ENCODE results near the gene RBPJ.

Gene RBPJ

DNA sequence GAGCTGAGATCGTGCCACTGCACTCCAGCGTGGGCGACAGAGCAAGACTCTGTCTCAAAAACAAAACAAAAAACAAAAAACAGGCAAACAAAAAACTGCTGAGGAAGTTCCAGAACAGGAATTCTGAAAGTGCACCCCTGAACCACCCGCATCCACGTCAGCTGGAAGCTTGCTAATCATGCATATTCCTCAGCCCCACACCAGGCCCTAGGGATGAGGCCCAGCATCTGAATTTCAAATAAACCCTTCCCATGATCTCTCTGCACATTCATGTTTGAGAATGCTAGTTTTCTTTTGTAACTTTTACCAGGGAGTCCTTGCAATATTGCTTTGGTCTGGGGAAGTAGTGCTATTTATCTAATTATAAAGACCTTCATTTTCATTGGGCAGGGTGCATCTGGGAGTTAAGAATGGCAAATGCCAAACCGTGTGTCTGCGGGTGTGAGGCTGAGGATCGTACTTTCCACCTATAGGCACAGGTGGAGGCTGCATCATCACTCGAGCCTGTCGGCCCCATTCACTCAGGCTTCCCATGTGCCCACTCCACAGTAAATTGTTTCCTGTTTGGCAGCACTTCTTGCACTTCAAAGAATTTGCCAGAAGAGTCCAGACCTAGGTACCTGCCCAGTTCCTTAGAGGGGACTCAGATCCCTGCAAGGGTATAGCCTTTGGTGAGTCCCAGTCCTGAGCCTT lies 145.9 kb downstream of the RBPJ start:
- TF ChIP-seq, protein P1, sequence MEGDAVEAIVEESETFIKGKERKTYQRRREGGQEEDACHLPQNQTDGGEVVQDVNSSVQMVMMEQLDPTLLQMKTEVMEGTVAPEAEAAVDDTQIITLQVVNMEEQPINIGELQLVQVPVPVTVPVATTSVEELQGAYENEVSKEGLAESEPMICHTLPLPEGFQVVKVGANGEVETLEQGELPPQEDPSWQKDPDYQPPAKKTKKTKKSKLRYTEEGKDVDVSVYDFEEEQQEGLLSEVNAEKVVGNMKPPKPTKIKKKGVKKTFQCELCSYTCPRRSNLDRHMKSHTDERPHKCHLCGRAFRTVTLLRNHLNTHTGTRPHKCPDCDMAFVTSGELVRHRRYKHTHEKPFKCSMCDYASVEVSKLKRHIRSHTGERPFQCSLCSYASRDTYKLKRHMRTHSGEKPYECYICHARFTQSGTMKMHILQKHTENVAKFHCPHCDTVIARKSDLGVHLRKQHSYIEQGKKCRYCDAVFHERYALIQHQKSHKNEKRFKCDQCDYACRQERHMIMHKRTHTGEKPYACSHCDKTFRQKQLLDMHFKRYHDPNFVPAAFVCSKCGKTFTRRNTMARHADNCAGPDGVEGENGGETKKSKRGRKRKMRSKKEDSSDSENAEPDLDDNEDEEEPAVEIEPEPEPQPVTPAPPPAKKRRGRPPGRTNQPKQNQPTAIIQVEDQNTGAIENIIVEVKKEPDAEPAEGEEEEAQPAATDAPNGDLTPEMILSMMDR (IDR thresholded peaks at IDR 0.05; ENCODE audit: insufficient read depth, low read length, poor library complexity, severe bottlenecking) = no peak
- H3K36me3 ChIP-seq (ENCODE audit: control insufficient read depth, insufficient read depth, low read length) = no peaks in the 10 kb centered on the region
- DNase-seq (ENCODE audit: extremely low read depth, insufficient read length) = no peak
- no peak overlapping the region for H3K4me3 ChIP-seq (replicated peaks; ENCODE audit: low read depth, low read length)
- H3K27me3 ChIP-seq (replicated peaks; ENCODE audit: control insufficient read depth, insufficient read depth, low read length) = no peaks in the 10 kb centered on the region; the same call in none of the 2 replicates

DNA sequence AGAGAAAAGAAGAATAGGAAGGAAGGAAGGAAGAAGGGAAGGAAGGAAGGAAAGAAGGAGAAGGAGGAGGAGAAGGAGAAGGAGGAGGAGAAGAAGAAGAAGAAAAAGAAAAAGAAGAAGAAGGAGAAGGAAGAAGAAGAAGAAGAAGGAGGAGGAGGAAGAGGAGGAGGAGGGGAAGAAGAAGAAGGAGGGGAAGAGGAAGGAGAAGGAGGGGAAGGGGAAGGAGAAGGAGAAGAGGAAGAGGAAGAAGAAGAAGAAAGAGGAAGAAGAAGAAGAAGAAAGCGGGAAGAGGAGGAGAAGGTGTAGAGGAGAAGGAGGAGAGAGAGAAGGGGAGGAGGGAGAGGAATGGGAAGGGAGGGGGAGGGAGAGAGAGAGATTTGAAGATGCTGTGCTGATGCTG lies 146.9 kb downstream of the RBPJ start:
- TF ChIP-seq, protein P1 (IDR thresholded peaks at IDR 0.05; ENCODE audit: insufficient read depth, low read length, poor library complexity, severe bottlenecking) = no peak
- no peaks in the 10 kb centered on the region for H3K36me3 ChIP-seq (ENCODE audit: control insufficient read depth, insufficient read depth, low read length)
- no peak for DNase-seq (ENCODE audit: extremely low read depth, insufficient read length)

DNA sequence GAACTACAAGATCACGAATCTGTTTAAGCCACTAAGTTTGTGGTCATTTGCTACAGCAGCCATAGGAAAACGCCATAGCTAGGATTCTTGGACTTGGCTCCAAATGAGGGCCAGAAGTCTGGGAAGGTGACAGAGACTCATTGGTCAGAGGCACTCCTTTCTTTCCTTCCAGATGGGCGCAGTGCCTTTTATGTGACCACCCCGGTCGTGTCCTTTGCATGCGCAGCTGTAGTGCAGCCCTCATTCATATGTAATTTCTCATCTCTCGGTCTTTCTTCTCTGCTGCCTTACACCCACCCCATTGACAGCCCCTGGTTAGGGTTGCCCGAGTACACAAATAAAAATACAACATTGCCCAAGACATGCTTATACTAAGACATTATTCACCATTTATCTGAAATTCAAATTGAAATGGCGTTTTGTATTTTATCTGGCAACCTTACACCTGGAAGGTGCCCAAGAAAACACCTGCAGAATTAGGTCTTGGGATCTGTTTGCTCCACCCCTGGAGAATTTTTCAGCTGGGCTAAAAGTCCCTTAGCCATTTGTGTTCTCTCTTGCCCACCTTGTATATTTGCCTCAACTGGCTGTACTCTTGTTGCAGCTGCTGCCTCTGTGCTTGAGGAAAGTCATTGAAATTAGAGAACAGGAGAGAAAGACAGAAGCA lies 147.6 kb downstream of the RBPJ start:
- no peak for DNase-seq (ENCODE audit: extremely low read depth, insufficient read length)
- TF ChIP-seq, protein P1 (IDR thresholded peaks at IDR 0.05; ENCODE audit: insufficient read depth, low read length, poor library complexity, severe bottlenecking) = no peak
- Histone ChIP-seq H3K27me3 (replicated peaks; ENCODE audit: control insufficient read depth, insufficient read depth, low read length) (no peaks in the 10 kb centered on the region; the same call in none of the 2 replicates), H3K4me3 (replicated peaks; ENCODE audit: low read depth, low read length) (no peak overlapping the region), H3K36me3 (ENCODE audit: control insufficient read depth, insufficient read depth, low read length) (no peaks in the 10 kb centered on the region)

More for the DNA sequence above, 146.9 kb downstream of the RBPJ start:
- Histone ChIP-seq H3K27me3 (replicated peaks; ENCODE audit: control insufficient read depth, insufficient read depth, low read length) (no peaks in the 10 kb centered on the region; the same call in none of the 2 replicates), H3K4me3 (replicated peaks; ENCODE audit: low read depth, low read length) (no peak overlapping the region)

DNA sequence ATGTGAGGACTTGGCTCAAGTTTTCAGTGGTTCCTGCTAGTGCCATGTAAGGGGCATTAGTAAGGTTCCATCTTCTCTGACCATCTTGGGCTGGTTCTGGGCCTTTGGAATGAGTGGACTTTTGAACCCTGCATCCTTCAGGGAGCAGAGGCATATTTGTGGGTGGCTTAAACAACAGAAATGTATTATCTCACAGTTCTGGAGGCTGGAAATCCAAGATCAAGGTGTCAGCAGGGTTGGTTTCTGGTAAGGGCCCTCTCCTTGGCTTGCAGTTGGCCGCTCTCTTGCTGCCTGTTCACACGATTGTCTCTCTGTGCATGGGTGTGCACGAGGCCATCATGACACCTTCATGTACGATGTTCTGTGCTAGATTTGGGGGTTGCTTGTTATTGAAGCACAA lies 148.2 kb downstream of the RBPJ start:
- Histone ChIP-seq H3K4me3 (replicated peaks; ENCODE audit: low read depth, low read length) (no peak overlapping the region), H3K36me3 (ENCODE audit: control insufficient read depth, insufficient read depth, low read length) (no peaks in the 10 kb centered on the region), H3K27me3 (replicated peaks; ENCODE audit: control insufficient read depth, insufficient read depth, low read length) (no peaks in the 10 kb centered on the region; the same call in none of the 2 replicates)
- DNase-seq (ENCODE audit: extremely low read depth, insufficient read length) = no peak
- TF ChIP-seq, protein P1 (IDR thresholded peaks at IDR 0.05; ENCODE audit: insufficient read depth, low read length, poor library complexity, severe bottlenecking) = no peak

DNA sequence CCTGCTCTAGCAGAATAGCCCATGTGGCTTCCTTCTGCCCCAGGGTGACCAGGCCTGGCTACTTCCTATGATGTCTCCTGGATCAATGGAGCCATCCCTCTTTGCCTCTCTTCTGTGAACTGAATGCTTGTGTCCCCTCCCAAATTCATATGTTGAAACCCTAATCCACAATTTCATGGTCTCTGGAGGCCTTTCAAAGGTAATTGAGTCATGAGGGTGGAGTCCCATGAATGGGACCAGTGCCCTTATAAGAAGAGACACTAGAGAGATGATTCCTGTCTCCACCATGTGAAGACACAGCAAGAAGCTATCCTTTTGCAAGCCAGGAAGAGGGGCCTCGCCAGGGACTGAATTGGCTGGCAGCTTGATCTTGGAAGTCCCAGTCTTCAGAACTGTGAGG lies 151.1 kb downstream of the RBPJ start:
- H3K27me3 ChIP-seq (replicated peaks; ENCODE audit: control insufficient read depth, insufficient read depth, low read length) = no peaks in the 10 kb centered on the region; the same call in none of the 2 replicates
- TF ChIP-seq, protein P1 (IDR thresholded peaks at IDR 0.05; ENCODE audit: insufficient read depth, low read length, poor library complexity, severe bottlenecking) = no peak
- no peaks in the 10 kb centered on the region for H3K36me3 ChIP-seq (ENCODE audit: control insufficient read depth, insufficient read depth, low read length)
- H3K4me3 ChIP-seq (replicated peaks; ENCODE audit: low read depth, low read length) = no peak overlapping the region
- no peak for DNase-seq (ENCODE audit: extremely low read depth, insufficient read length)

Data from GM06990 (cell line).